HCT116 (cell line): ENCODE results near the gene CCDC61. TPM values are rescaled to one million over a fixed set of nuclear protein-coding genes. Genes with fewer than 3 reads are reported as not detected.

ENCODE experiments used
- ATAC-seq: fragments of 200-7000 bp; cut with Tn5 transposase; 2 replicates; pipeline ENCODE4 v1.9.1; 2020; ENCODE audit warnings: mild to moderate bottlenecking, moderate library complexity
- BruUV-seq: library from RNA; stranded (reverse); fragments of 400-500 nt; replicated peaks from 2 replicates; lab custom pipeline; 2021; lab: Mats Ljungman, UMichigan
- CTCF ChIA-PET: fragments of 300-600 bp; sonication (Branson Sonifier 250); formaldehyde crosslinking; loops from one replicate; lab custom pipeline; 2021; ENCODE audit warnings: antibody characterized with exemption; lab: Charles Lee
- POLR2A ChIA-PET: fragments of 300-600, 350-600 bp; sonication (Branson Sonifier 250); formaldehyde crosslinking; loops from one replicate; lab custom pipeline; 2021; ENCODE audit warnings: antibody characterized with exemption; lab: Charles Lee
- RAD21 ChIA-PET, 2 experiments: fragments of 300-600 bp; sonication (Branson Sonifier 250); formaldehyde crosslinking; loops; one replicate each; lab custom pipeline; 2023; ENCODE audit warnings: low total read pairs in 2 of 2; ENCODE audit not compliant: uncharacterized antibody in 2 of 2, unreplicated experiment in 2 of 2, low non-redundant PET in 1 of 2; lab: Charles Lee
- DNase-seq: peaks from one replicate; pipeline ENCODE4 v3.0.0-alpha.2; 2010; ENCODE audit warnings: low read depth, low spot score
- H2AFZ ChIP-seq: fragments of 200-600 bp; shearing (Covaris generic), sonication (generic); 2 replicates; pipeline ENCODE4 v1.6.1; 2017; ENCODE audit warnings: low read depth, mixed run types, mixed read lengths, antibody characterized with exemption, low read length; ENCODE audit not compliant: poor library complexity, severe bottlenecking
- H3K27ac ChIP-seq: 2 replicates; pipeline ENCODE4 v1.5.1; 2012; ENCODE audit warnings: low read depth, low read length
- H3K27me3 ChIP-seq: fragments of 200-600 bp; sonication (generic); 2 replicates; pipeline ENCODE4 v1.6.1; 2016; ENCODE audit warnings: mixed run types, low read length, mixed read lengths; ENCODE audit not compliant: insufficient read depth
- H3K36me3 ChIP-seq, 2 experiments: fragments of 200-500 bp in 1 of 2; fragments of 200-600 bp in 1 of 2; sonication (Bioruptor generic) in 1 of 2; sonication (generic) in 1 of 2; 2 replicates each; pipeline versions ENCODE4 v1.5.1 to v1.6.1; 2014 to 2016; ENCODE audit warnings: low read length in 2 of 2, inconsistent platforms in 1 of 2, mixed read lengths in 1 of 2, mixed run types in 1 of 2; ENCODE audit not compliant: insufficient read depth in 2 of 2, control insufficient read depth in 1 of 2
- H3K4me1 ChIP-seq, 2 experiments: fragments of 200-600 bp in 1 of 2; sonication (generic) in 1 of 2; 2 replicates each; pipeline versions ENCODE4 v1.5.1 to v1.6.1; 2012 to 2017; ENCODE audit warnings: low read length in 2 of 2, inconsistent platforms in 1 of 2, mild to moderate bottlenecking in 1 of 2, mixed read lengths in 1 of 2, mixed run types in 1 of 2, moderate library complexity in 1 of 2; ENCODE audit not compliant: insufficient read depth in 2 of 2, control insufficient read depth in 1 of 2
- H3K4me2 ChIP-seq: fragments of 200-600 bp; sonication (generic); 2 replicates; pipeline ENCODE4 v1.6.1; 2017; ENCODE audit warnings: mixed run types, low read length, mixed read lengths
- H3K4me3 ChIP-seq, 2 experiments: fragments of 200-600 bp in 1 of 2; sonication (generic) in 1 of 2; replicated peaks in 1 of 2; 2 replicates each; pipeline ENCODE4 v1.5.1; 2011 to 2016; ENCODE audit warnings: low read length in 2 of 2, control low read depth in 1 of 2, low read depth in 1 of 2, mild to moderate bottlenecking in 1 of 2, mixed read lengths in 1 of 2, mixed run types in 1 of 2
- H3K79me2 ChIP-seq: fragments of 200-600 bp; sonication (generic); 2 replicates; pipeline ENCODE4 v1.6.1; 2017; ENCODE audit warnings: mild to moderate bottlenecking, mixed run types, low read length, moderate library complexity, mixed read lengths; ENCODE audit not compliant: insufficient read depth
- H3K9ac ChIP-seq: fragments of 200-600 bp; sonication (generic); 2 replicates; pipeline ENCODE4 v1.6.1; 2016; ENCODE audit warnings: low read length, mixed read lengths
- H3K9me2 ChIP-seq: fragments of 200-600 bp; sonication (generic), shearing (Covaris generic); 2 replicates; pipeline ENCODE4 v1.6.1; 2017; ENCODE audit warnings: mixed run types, mild to moderate bottlenecking, moderate library complexity; ENCODE audit not compliant: insufficient read depth
- H3K9me3 ChIP-seq, 2 experiments: fragments of 200-500 bp in 1 of 2; fragments of 200-600 bp in 1 of 2; sonication (Bioruptor generic) in 1 of 2; sonication (generic) in 1 of 2; 2 replicates each; pipeline ENCODE4 v1.6.1; 2014 to 2017; ENCODE audit warnings: low read length in 2 of 2, mixed read lengths in 2 of 2, inconsistent platforms in 1 of 2, low read depth in 1 of 2, mild to moderate bottlenecking in 1 of 2, mixed run types in 1 of 2, moderate library complexity in 1 of 2; ENCODE audit not compliant: control insufficient read depth in 1 of 2, insufficient read depth in 1 of 2
- H4K20me1 ChIP-seq: fragments of 200-600 bp; sonication (generic), shearing (Covaris generic); 2 replicates; pipeline ENCODE4 v1.6.1; 2017; ENCODE audit warnings: mixed run types, mild to moderate bottlenecking, moderate library complexity; ENCODE audit not compliant: insufficient read depth
- CEBPB ChIP-seq: IDR thresholded peaks from 2 replicates; pipeline ENCODE4 v1.6.1; 2012; ENCODE audit warnings: low read depth
- EGR1 ChIP-seq: IDR thresholded peaks from 2 replicates; pipeline ENCODE4 v1.6.1; 2012; ENCODE audit warnings: low read depth
- EZH2phosphoT487 ChIP-seq: fragments of 200-600 bp; IDR thresholded peaks from 2 replicates; pipeline ENCODE4 v1.6.1; 2018; ENCODE audit warnings: antibody characterized with exemption, borderline replicate concordance
- JUND ChIP-seq: IDR thresholded peaks from 2 replicates; pipeline ENCODE4 v1.6.1; 2012
- REST ChIP-seq: IDR thresholded peaks from 2 replicates; pipeline ENCODE4 v1.6.1; 2012; ENCODE audit warnings: low read depth
- SIN3A ChIP-seq: IDR thresholded peaks from 2 replicates; pipeline ENCODE4 v1.6.1; 2012; ENCODE audit warnings: low read depth
- SP1 ChIP-seq: IDR thresholded peaks from 2 replicates; pipeline ENCODE4 v1.6.1; 2012; ENCODE audit warnings: low read depth
- ZBTB33 ChIP-seq: IDR thresholded peaks from 2 replicates; pipeline ENCODE4 v1.6.1; 2011; ENCODE audit warnings: mild to moderate bottlenecking, low read length, moderate library complexity; ENCODE audit not compliant: insufficient replicate concordance; ENCODE audit errors: extremely low read depth
- intact Hi-C: fragments of 100-400 bp; cut with micrococcal nuclease; formaldehyde crosslinking; loops from 2 replicates; pipeline ENCODE4 v1.10.0; 2022
- total RNA-seq: library from RNA; stranded (reverse); gene quantifications from one replicate; pipeline ENCODE4 v1.2.1, GENCODE V29; 2021; ENCODE audit not compliant: unreplicated experiment

Gene CCDC61
- total RNA-seq, 1 experiment from 2014 or later = 12.2 TPM

- Histone ChIP-seq H3K9ac (no peak overlapping the region), H2AFZ (no peak overlapping the region), H3K9me3 (no peaks in the 10 kb centered on the region), H3K4me2 (no peak overlapping the region), H3K79me2 (peaks cover 16% of the 10 kb centered on the region; the same call in 1 of the 2 replicates), H3K4me3 (no peak overlapping the region), H3K9me2 (no peaks in the 10 kb centered on the region), H3K27me3 (no peaks in the 10 kb centered on the region), H3K27ac (no peak overlapping the region), H3K4me1 (peaks cover 2 to 6% of the 10 kb centered on the region in 2 experiments; a peak in 3 of 4 replicates), H4K20me1 (no peaks in the 10 kb centered on the region), H3K36me3 (no peaks in the 10 kb centered on the region; a peak in 1 of 4 replicates)
- ChIA-PET POLR2A (interaction anchor here (1.8 kb wide), 1 partner anchor 114 kb away, joined by 3 read pairs; the partner anchor contains the start of gene IRF2BP1), CTCF (no interaction called here), RAD21 (no interaction called here)
- no TSS peak for BruUV-seq
- intact Hi-C loops = no loop called here
- TF ChIP-seq JUND (no peak), SIN3A (no peak), CEBPB (no peak), SP1 (no peak), EZH2phosphoT487 (no peak), REST (no peak), EGR1 (no peak), ZBTB33 (no peak)
- DNase-seq (no peak), ATAC-seq (no peak)
These were observed 4.4 kb downstream of the CCDC61 start for GRCh38 chr19:45999653-46000121.
